SK-N-SH (cell line): ENCODE results near the gene ABCA3.

Source experiments
- EP300 ChIP-seq, 2 experiments: IDR thresholded peaks; 2 replicates each; pipeline versions ENCODE4 v1.4.0 to v1.6.1; 2012; ENCODE audit warnings: borderline replicate concordance in 1 of 2, low read depth in 1 of 2, low read length in 1 of 2
- EZH2phosphoT487 ChIP-seq: fragments of 200-600 bp; sonication (generic); IDR thresholded peaks from 2 replicates; pipeline ENCODE4 v1.6.1; 2017; ENCODE audit warnings: low read depth, mixed run types, mild to moderate bottlenecking, antibody characterized with exemption, moderate library complexity, borderline replicate concordance
- GABPA ChIP-seq: IDR thresholded peaks from 2 replicates; pipeline ENCODE4 v1.4.0; 2012; ENCODE audit warnings: low read depth, mild to moderate bottlenecking
- POLR2AphosphoS5 ChIP-seq: IDR thresholded peaks from 2 replicates; pipeline ENCODE4 v1.6.1; 2012; ENCODE audit warnings: low read depth, low read length
- RCOR1 ChIP-seq: fragments of 150-350 bp; IDR thresholded peaks from 2 replicates; pipeline ENCODE4 v1.6.1; 2017; ENCODE audit warnings: antibody characterized with exemption, low read length
- REST ChIP-seq: IDR thresholded peaks from 2 replicates; pipeline ENCODE4 v1.6.1; 2012; ENCODE audit warnings: mild to moderate bottlenecking, low read depth, low read length, moderate library complexity
- TCF12 ChIP-seq: IDR thresholded peaks from 2 replicates; pipeline ENCODE4 v1.4.0; 2012
- TEAD4 ChIP-seq: IDR thresholded peaks from 2 replicates; pipeline ENCODE4 v1.4.0; 2012; ENCODE audit warnings: mild to moderate bottlenecking, borderline replicate concordance; ENCODE audit not compliant: insufficient read depth
- TF ChIP-seq, protein P1 (sequence below): fragments of 200-600 bp; sonication (generic); IDR thresholded peaks from 2 replicates; pipeline ENCODE4 v1.6.1; 2017; ENCODE audit warnings: antibody characterized with exemption, mild to moderate bottlenecking, moderate library complexity
- TF ChIP-seq, protein P2 (sequence below): IDR thresholded peaks from 2 replicates; pipeline ENCODE4 v1.4.0; 2012; ENCODE audit warnings: low read depth
- TF ChIP-seq, protein P3 (sequence below): fragments of 150-350 bp; IDR thresholded peaks from 2 replicates; pipeline ENCODE4 v1.6.1; 2016; ENCODE audit warnings: mild to moderate bottlenecking, low read depth, low read length

DNA sequence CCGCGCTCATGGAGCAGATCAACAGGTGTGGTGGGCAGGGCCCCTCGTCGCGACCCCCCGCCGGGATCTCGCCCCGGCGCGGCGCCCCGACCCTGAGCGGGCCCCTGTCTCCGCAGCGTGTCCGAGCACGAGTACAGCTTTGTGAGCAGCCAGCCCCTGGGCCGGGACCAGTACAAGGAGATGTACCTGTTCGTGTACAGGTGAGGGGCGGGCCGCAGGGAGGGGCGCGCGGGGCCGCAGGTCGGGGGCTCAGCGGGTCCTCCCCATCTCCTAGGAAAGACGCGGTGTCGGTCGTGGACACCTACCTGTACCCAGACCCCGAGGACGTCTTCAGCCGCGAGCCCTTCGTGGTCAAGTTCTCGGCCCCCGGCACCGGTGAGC, 103.4 kb downstream of the ABCA3 start:
- TF ChIP-seq POLR2AphosphoS5 (no peak), RCOR1 (no peak), TEAD4 (no peak), REST (no peak), GABPA (no peak), EP300 (IDR thresholded peaks at IDR 0.05; ENCODE audit: borderline replicate concordance in 1 of 2, low read depth in 1 of 2, low read length in 1 of 2) (no peak), EZH2phosphoT487 (no peak), TCF12 (no peak)
- TF ChIP-seq, protein P1, sequence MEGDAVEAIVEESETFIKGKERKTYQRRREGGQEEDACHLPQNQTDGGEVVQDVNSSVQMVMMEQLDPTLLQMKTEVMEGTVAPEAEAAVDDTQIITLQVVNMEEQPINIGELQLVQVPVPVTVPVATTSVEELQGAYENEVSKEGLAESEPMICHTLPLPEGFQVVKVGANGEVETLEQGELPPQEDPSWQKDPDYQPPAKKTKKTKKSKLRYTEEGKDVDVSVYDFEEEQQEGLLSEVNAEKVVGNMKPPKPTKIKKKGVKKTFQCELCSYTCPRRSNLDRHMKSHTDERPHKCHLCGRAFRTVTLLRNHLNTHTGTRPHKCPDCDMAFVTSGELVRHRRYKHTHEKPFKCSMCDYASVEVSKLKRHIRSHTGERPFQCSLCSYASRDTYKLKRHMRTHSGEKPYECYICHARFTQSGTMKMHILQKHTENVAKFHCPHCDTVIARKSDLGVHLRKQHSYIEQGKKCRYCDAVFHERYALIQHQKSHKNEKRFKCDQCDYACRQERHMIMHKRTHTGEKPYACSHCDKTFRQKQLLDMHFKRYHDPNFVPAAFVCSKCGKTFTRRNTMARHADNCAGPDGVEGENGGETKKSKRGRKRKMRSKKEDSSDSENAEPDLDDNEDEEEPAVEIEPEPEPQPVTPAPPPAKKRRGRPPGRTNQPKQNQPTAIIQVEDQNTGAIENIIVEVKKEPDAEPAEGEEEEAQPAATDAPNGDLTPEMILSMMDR, result no peak
- TF ChIP-seq, protein P2, sequence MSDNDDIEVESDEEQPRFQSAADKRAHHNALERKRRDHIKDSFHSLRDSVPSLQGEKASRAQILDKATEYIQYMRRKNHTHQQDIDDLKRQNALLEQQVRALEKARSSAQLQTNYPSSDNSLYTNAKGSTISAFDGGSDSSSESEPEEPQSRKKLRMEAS, result no peak
- TF ChIP-seq, protein P3, sequence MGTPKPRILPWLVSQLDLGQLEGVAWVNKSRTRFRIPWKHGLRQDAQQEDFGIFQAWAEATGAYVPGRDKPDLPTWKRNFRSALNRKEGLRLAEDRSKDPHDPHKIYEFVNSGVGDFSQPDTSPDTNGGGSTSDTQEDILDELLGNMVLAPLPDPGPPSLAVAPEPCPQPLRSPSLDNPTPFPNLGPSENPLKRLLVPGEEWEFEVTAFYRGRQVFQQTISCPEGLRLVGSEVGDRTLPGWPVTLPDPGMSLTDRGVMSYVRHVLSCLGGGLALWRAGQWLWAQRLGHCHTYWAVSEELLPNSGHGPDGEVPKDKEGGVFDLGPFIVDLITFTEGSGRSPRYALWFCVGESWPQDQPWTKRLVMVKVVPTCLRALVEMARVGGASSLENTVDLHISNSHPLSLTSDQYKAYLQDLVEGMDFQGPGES, result no peak
